ACHN (cell line): Measurements from ENCODE around the gene HARS2.
"Not testable (repeated sequence)": the region's sequence is repeated elsewhere in the genome, so short reads cannot be mapped to it uniquely, and the experiment has no call there.

Experiments
- DNase-seq: peaks from one replicate; pipeline ENCODE4 v3.0.0-alpha.2; 2015
- in situ Hi-C: cut with HindIII; loops from 2 replicates; pipeline ENCODE4 v1.10.0; 2017; ENCODE audit warnings: low sequenced_read_pairs, low pct_ligation_motif_present, low pct_unique_long_range_greater_than_20kb

The HARS2 gene

GRCh38 chr5:140690376-140690932 is 801 bp upstream of the HARS2 start:
- in situ Hi-C loops: no loop called here
- DNase-seq: peak; percentile 3

GRCh38 chr5:140694276-140694675 is 3.0 kb downstream of the HARS2 start:
- no peak for DNase-seq
- in situ Hi-C loops: no loop called here

GRCh38 chr5:140696891-140697492 is 5.7 kb downstream of the HARS2 start:
- DNase-seq: no peak
- in situ Hi-C loops: no loop called here

GRCh38 chr5:140700177-140701144 is 9.2 kb downstream of the HARS2 start, which contains the start of gene ZMAT2:
ZMAT2 (plus strand) TSS chr5:140700447; CDS start chr5:140700461, 14 bp downstream.
- in situ Hi-C loops: no loop called here
- peak; percentile 97 for DNase-seq

- DNase-seq: no peak
- in situ Hi-C loops: no loop called here
Measured at GRCh38 chr5:140707812-140708211, 16.6 kb downstream of the HARS2 start.

GRCh38 chr5:140708787-140709186 is 17.5 kb downstream of the HARS2 start:
- DNase-seq, in situ Hi-C loops: not testable (repeated sequence)

GRCh38 chr5:140710899-140711552 is 19.8 kb downstream of the HARS2 start:
- in situ Hi-C loops: no loop called here
- DNase-seq: peak; percentile 97

- no peak for DNase-seq
- in situ Hi-C loops: no loop called here
Measured at GRCh38 chr5:140711794-140712193, 20.5 kb downstream of the HARS2 start.

- in situ Hi-C loops: no loop called here
- no peak for DNase-seq
Measured at GRCh38 chr5:140713562-140714094, 22.4 kb downstream of the HARS2 start.

- in situ Hi-C loops, DNase-seq: not testable (repeated sequence)
Measured at GRCh38 chr5:140716238-140716637, 25.0 kb downstream of the HARS2 start.

GRCh38 chr5:140718266-140718592 is 27.0 kb downstream of the HARS2 start:
- DNase-seq: no peak
- in situ Hi-C loops: no loop called here

- in situ Hi-C loops, DNase-seq: not testable (repeated sequence)
Measured at GRCh38 chr5:140720738-140721137, 29.5 kb downstream of the HARS2 start.

- in situ Hi-C loops, DNase-seq: not testable (repeated sequence)
Measured at GRCh38 chr5:140721395-140721794, 30.1 kb downstream of the HARS2 start.

- in situ Hi-C loops: no loop called here
- DNase-seq: peak; percentile 97
Measured at GRCh38 chr5:140725799-140726471, 34.7 kb downstream of the HARS2 start.

GRCh38 chr5:140733098-140733497 is 41.8 kb downstream of the HARS2 start:
- in situ Hi-C loops: no loop called here
- DNase-seq: no peak

GRCh38 chr5:140734354-140734753 is 43.1 kb downstream of the HARS2 start:
- DNase-seq: no peak
- in situ Hi-C loops: no loop called here

- DNase-seq: no peak
- in situ Hi-C loops: no loop called here
Measured at GRCh38 chr5:140737486-140737885, 46.2 kb downstream of the HARS2 start.

GRCh38 chr5:140741967-140742366 is 50.7 kb downstream of the HARS2 start:
- DNase-seq: no peak

More at GRCh38 chr5:140741967-140742366, 50.7 kb downstream of the HARS2 start:
- in situ Hi-C loops: no loop called here
